T-helper 2 cell (primary cell): ENCODE results near the gene MTHFD1L.
A peak's percentile ranks its signal among the peaks of the same experiment; 100 is the strongest.
"Not testable (repeated sequence)": the region's sequence is repeated elsewhere in the genome, so short reads cannot be mapped to it uniquely, and the experiment has no call there.

ENCODE experiments used
- DNase-seq, 5 experiments: peaks; one replicate each; pipeline versions ENCODE4 v3.0.0 to v3.0.0-alpha.2; 2012 to 2022

The MTHFD1L gene

DNA sequence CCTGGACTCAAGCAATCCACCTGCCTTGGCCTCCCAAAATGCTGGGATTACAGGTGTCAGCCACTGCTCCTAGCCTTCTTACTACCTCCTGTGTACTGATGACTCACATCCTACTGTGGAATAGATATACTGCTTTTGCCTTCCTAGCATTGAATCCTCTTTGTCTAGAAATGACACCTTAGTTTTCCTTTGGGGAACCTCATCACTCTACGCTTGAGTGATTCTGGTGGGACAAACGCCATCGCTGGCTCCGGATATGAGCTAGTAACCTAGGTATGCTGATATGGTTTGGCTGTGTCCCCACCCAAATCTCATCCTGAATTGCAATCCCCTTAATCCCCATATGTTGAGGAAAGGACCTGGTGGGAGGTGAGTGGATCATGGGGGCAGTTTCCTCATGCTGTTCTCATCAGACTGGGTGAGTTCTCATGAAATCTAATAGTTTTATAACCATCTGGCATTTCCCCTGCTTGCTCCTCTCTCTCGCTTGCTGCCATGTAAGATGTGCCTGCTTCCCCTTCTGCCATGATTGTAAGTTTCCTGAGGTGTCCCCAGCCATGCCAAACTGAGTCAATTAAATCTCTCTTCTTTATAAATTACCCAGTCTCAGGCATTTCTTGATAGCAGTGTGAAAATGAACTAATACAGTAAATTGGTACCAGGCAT is 261.8 kb downstream of the MTHFD1L start:
- DNase-seq, result not testable (repeated sequence)

- DNase-seq, result no peak
Measured at GRCh38 chr6:151128763-151129370, 263.4 kb downstream of the MTHFD1L start.

DNA sequence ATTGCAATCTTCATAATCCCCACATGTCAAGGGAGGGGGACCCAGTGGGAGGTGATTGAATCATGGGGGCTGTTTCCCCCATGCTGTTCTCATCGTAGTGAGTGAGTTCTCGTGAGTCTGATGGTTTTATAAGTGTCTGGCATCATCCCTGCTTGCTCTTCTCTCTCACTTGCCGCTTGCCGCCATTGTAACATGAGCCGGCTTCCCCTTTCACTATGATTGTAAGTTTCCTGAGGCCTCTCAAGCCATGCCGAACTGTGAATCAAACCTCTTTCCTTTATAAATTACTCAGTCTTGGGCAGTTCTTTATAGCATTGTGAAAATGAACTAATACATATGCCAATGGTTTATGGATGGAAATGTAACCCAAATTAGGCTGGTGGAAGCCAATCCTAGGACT is 264.8 kb downstream of the MTHFD1L start:
- DNase-seq, result peak in 1 of 5 experiments; percentile 67

DNA sequence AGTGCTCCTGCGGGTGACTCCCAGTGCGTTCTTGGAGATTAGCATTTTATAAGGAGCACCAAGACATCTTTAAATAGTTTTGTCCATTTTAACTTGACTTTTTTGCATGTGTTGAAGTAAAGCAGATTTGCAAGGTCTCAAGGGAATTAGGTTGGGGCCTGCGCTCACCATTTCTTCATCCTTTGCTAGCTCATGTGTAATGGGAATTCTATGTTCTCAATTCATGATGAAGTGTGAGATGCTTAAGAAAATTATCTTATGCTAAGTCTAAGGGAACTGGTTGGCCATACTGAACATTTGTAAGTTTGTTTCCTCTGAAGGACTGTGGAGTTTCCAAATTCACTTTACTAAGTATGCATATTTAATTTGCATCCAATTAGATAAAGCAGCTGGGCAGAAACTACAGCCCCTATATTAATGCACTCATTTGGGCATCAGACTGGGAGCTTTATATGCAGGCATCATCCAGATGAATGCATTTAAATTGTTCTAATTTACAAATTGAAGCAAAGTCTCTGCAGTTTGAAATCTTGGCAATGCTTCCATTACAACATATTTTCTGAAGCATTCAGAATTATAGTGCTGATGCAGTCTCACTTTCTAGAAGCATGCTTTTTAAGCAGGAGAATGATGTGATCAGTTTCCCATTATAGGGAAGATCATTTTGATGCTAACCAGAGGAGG is 266.0 kb downstream of the MTHFD1L start:
- no peak for DNase-seq

DNA sequence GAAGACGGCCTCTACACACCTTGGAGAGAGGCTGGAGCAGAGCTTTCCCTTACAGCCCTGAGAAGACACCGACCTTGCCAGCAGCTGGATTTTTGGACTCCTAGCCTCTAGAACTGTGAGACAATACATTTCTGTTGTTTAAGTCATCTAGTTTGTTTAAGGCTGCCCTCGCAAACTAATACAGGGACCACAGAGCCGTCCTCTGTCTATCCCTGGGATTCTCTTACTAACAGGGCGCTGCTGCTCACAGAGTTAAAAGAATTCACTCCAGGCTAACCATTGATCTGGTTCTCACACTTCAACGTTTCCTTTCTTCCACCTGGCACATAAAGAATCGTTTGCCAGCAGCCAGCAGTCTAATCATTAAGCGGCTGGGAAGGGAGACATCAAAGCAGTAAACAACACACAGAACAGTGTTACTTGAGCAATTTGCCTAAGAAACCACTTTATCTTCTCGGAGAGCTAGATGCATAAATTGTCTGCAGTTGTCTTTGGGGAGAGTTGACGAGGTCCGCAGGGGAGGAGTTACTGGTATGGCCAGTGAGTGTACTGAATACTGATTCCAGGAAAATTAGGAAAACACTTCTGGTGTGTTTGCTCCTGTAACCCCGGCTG is 270.7 kb downstream of the MTHFD1L start:
- DNase-seq, result no peak

DNA sequence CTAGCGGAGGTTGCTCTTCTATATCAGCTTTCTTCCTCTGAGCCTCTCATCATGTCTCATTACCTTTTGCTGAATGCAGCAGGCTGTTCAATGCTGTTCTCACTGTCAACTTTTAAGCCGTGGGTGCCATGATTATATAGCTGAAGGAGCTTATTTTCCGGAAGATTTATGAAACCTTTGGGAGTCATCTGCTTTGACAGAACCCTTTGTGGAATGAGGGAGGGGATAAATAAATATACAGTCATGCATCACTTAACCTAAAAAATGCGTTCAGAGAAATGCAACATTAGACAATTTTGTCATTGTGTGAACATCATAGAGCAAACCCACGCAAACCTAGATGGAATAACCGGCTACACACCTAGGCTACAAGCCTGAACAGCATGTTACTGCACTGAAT is 272.0 kb downstream of the MTHFD1L start:
- DNase-seq, result no peak

GRCh38 chr6:151139524-151139923 is 274.0 kb downstream of the MTHFD1L start:
- no peak for DNase-seq

GRCh38 chr6:151140767-151141166 is 275.3 kb downstream of the MTHFD1L start:
- no peak for DNase-seq

DNA sequence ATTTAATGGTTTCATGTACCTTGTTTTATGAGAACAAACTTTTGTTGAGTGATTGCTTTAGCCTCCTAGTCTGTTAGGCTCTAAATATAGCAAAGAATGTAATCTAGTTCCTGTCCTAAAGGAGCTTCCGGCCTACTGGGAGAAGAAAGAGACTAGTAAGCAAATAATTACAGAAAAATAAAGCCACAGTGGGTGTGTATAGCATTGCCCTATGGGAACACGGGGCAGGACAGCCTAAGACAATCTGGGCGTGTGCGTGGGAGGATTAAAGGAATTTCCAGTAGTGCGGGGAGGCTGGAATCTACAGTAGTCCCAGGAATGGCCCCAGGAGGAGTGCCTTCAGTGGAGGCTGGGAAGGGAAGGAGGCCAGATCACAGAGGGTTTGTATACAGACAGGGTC is 276.2 kb downstream of the MTHFD1L start:
- DNase-seq, result no peak

DNA sequence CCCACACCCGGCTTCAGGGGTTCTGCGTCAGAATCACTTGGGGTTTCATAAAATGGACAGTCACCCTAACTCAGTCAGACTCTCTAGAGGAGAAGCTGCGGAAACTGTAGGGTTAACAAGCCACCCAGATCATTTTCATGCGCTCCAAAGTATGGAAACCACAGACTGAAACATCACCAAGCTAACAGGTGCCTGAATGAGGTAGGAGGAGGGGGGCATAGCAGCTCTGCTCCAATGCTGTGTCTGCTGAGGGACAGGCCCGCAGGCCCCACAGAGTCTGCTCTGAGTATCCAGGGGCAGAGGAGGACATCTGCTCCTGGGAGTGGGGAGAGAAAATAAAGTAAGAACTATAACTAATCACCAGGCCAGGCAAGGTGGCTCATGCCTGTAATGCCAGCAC is 277.2 kb downstream of the MTHFD1L start:
- DNase-seq, result no peak

GRCh38 chr6:151143337-151143736 is 277.8 kb downstream of the MTHFD1L start:
- no peak for DNase-seq

- no peak for DNase-seq
Measured at GRCh38 chr6:151143806-151144205, 278.3 kb downstream of the MTHFD1L start.

DNA sequence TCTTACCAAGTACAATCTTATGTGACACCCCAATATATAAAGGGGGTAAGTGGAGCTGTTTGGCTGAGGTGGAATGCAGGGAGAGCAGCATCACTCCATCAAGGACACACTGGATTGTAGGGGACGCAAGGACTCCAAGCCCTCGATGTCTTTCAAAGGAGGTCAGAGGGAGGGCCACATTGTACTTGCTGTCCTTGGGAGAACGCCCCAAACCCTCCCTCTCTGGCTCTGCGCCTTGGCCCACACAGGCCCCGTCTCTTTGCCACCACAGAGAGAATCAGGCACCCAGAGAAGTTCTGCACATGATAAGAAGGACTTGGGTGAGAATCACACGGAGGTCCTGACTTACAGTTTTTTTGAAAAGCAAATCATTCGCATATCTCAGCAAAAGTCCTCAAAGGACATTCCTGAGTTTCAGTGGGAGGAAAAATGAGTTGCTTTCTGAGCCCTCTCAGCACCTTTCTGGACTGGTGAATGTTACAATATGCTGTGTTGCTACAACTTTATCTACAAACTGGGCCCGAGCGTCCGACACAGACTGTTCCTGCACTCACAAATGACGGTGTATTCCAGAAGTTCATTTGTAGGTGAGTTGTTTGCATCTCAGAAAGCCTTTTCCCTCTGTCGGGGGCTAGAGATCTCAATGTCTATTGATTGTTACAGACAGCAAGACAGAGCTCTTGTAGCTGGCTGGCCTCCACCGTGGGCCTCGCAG is 281.8 kb downstream of the MTHFD1L start:
- no peak for DNase-seq

GRCh38 chr6:151148111-151148510 is 282.6 kb downstream of the MTHFD1L start:
- DNase-seq, result no peak

GRCh38 chr6:151149793-151150192 is 284.3 kb downstream of the MTHFD1L start:
- DNase-seq, result no peak
